GM12873 (cell line): ENCODE measurements around the gene TIGD4.

Experiments used
- CTCF ChIP-seq: IDR thresholded peaks from 2 replicates; pipeline ENCODE4 v1.5.1; 2012; ENCODE audit warnings: low read depth, mild to moderate bottlenecking, moderate library complexity, low read length, control low read depth; ENCODE audit not compliant: insufficient read depth; ENCODE audit errors: missing control alignments

The TIGD4 gene

GRCh38 chr4:152763796-152764195, 15.7 kb downstream of the TIGD4 start:
- no peak for TF ChIP-seq CTCF

DNA sequence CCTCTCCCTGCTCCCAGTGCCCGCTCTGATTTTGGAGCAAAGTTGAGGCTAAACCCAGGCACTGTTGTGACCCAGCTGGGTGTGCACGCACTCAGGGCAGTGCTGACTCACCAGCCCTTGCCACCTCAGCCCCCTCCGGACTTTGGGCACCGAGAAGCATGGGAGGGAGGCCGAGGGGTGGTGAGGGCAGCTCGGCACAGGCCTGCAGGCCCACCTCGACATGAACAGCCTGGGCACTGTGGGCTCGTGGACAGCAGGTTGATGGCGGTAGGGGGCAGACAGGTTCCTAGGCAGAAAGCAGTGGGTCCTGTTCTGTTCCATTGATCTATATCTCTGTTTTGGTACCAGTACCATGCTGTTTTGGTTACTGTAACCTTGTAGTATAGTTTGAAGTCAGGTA, 30.9 kb downstream of the TIGD4 start:
- no peak for TF ChIP-seq CTCF

- no peak for TF ChIP-seq CTCF
Observed at GRCh38 chr4:152747444-152747843, 32.1 kb downstream of the TIGD4 start.

DNA sequence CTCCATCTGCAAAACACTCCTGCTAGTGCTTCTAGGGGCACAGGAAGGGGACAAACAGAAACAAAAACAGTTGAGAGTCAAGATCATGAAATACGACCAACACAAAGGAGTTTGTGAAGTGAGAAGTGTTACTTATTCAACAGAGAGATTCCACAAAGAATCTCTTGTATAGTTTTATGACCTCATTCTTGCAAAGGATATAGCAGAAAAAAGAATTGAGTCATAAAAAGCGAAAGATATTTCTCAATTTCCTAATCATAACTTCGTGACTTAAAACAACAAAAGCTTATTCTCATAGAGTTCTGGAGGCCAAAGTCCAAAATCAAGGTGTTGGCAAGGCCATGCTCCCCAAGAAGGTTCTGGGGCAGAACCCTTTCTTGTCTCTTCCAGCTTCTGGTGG, 40.7 kb downstream of the TIGD4 start:
- no peak for TF ChIP-seq CTCF

DNA sequence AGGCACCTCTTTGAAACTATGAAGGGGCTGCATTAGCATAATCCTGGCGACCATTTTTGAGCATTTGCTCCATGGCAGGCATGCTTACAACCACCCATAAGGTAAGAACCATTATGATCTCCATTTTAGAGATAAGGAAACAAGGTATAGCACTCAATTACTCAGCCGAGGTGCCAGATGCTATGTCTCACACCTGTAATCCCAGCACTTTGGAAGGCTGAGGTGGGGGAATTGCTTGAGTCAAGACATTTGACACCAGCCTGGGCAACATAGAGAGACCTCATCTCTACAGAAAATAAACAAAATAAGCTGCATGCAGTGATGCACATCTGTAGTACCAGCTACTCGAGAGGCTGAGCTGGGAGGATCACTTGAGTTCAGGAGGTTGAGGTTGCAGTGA, 43.6 kb downstream of the TIGD4 start:
- TF ChIP-seq CTCF, result no peak

DNA sequence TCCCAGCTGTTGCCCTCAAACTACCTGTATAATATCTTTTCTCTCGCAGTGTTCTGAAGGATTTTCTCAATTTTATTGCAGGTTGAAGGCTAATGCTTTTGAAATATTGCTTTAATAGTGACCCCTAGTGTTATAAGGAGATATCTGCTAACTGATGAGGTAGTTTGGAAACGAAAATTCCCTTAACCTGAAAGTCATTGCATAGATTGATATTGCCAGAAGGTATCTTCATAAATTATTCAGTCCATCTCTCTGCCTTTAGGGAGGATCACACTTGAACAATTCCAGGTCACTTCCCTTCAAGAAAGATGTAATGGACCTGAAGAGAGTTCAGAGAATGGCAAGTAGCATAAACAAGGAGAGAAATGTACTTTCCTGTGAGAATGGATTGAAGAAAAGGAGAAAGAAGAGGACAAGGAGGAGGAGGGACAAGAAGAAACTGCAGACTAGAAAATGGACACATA, 44.1 kb downstream of the TIGD4 start:
- TF ChIP-seq CTCF, result peak; percentile 55

- TF ChIP-seq CTCF, result no peak
Observed at GRCh38 chr4:152734699-152735050, 44.9 kb downstream of the TIGD4 start.
